HCT116 (cell line): ENCODE measurements around the gene MYLK3.

Experiments
- CTCF ChIP-seq, 3 experiments: fragments of 200-600 bp in 1 of 3; sonication (generic) in 1 of 3; IDR thresholded peaks in 2 of 3; conservative IDR thresholded peaks in 1 of 3; 2 replicates each; pipeline ENCODE4 v1.5.1; 2012 to 2017; ENCODE audit warnings: low read depth in 2 of 3, low read length in 2 of 3, antibody characterized with exemption in 1 of 3, borderline replicate concordance in 1 of 3, control low read depth in 1 of 3, mild to moderate bottlenecking in 1 of 3, mixed read lengths in 1 of 3, mixed run types in 1 of 3, moderate library complexity in 1 of 3; ENCODE audit not compliant: insufficient read depth in 1 of 3
- EZH2 ChIP-seq: fragments of 200-600 bp; sonication (generic); IDR thresholded peaks from 2 replicates; pipeline ENCODE4 v1.6.1; 2017; ENCODE audit warnings: antibody characterized with exemption, mixed run types
- EZH2phosphoT487 ChIP-seq: fragments of 200-600 bp; IDR thresholded peaks from 2 replicates; pipeline ENCODE4 v1.6.1; 2018; ENCODE audit warnings: antibody characterized with exemption, borderline replicate concordance
- POLR2A ChIP-seq: IDR thresholded peaks from 2 replicates; pipeline ENCODE4 v1.7.0; 2011; ENCODE audit warnings: borderline replicate concordance; ENCODE audit not compliant: insufficient read depth, insufficient read length; ENCODE audit errors: extremely low read depth
- POLR2AphosphoS5 ChIP-seq: IDR thresholded peaks from 2 replicates; pipeline ENCODE4 v1.6.1; 2011; ENCODE audit warnings: mild to moderate bottlenecking, low read depth, low read length, moderate library complexity

GRCh38 chr16:46797501-46797900 lies 49.4 kb upstream of the MYLK3 start:
- no peak for TF ChIP-seq CTCF (IDR thresholded peaks at IDR 0.05 in 2 of 3, conservative IDR thresholded peaks at IDR 0.05 in 1 of 3; ENCODE audit: borderline replicate concordance in 1 of 3, insufficient read depth in 1 of 3, low read depth in 2 of 3, low read length in 2 of 3)
- no peak for TF ChIP-seq POLR2AphosphoS5
- TF ChIP-seq EZH2 = no peak
- TF ChIP-seq POLR2A = no peak
- TF ChIP-seq EZH2phosphoT487 = no peak
